Measurements from ENCODE around the gene NDUFB6. TPM values are rescaled to one million over a fixed set of nuclear protein-coding genes. Genes with fewer than 3 reads are reported as not detected.
"Not testable (repeated sequence)": the region's sequence is repeated elsewhere in the genome, so short reads cannot be mapped to it uniquely, and the experiment has no call there.

NDUFB6 gene
- polyA plus RNA-seq, 1 experiment = 65.3 TPM

- CTCF ChIA-PET = interaction anchor here (1.0 to 3.8 kb wide), 12 partner anchors 15 to 147 kb away, joined by 3 to 63 read pairs (median 6); partner anchors contain the start of gene NDUFB6
- Histone ChIP-seq H3K27ac (ENCODE audit: low read depth, low read length) (no peak overlapping the region), H3K27me3 (ENCODE audit: control insufficient read depth, insufficient read depth, low read length) (no peaks in the 10 kb centered on the region), H3K9me3 (ENCODE audit: control insufficient read depth, insufficient read depth, low read length) (peaks cover 4% of the 10 kb centered on the region; the same call in 1 of the 2 replicates), H3K4me3 (ENCODE audit: low read depth, low read length) (peak overlapping the region; percentile 84)
- POLR2A ChIA-PET = interaction anchor here (0.8 to 2.5 kb wide), 3 partner anchors 26 to 500 kb away, joined by 3 to 17 read pairs (median 8); partner anchors contain the start of genes DNAJA1, SMIM27 and TOPORS
- no peak for DNase-seq (ENCODE audit: low read depth, low spot score)
- TF ChIP-seq, protein P1, sequence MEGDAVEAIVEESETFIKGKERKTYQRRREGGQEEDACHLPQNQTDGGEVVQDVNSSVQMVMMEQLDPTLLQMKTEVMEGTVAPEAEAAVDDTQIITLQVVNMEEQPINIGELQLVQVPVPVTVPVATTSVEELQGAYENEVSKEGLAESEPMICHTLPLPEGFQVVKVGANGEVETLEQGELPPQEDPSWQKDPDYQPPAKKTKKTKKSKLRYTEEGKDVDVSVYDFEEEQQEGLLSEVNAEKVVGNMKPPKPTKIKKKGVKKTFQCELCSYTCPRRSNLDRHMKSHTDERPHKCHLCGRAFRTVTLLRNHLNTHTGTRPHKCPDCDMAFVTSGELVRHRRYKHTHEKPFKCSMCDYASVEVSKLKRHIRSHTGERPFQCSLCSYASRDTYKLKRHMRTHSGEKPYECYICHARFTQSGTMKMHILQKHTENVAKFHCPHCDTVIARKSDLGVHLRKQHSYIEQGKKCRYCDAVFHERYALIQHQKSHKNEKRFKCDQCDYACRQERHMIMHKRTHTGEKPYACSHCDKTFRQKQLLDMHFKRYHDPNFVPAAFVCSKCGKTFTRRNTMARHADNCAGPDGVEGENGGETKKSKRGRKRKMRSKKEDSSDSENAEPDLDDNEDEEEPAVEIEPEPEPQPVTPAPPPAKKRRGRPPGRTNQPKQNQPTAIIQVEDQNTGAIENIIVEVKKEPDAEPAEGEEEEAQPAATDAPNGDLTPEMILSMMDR (IDR thresholded peaks at IDR 0.05; ENCODE audit: low read depth, low read length) = no peak
These were observed 47.9 kb downstream of the NDUFB6 start for GRCh38 chr9:32524892-32525708.

GRCh38 chr9:32524558-32524891, 48.4 kb downstream of the NDUFB6 start:
- H3K27ac ChIP-seq (ENCODE audit: low read depth, low read length); POLR2A ChIA-PET: not testable (repeated sequence)
- H3K4me3 ChIP-seq (ENCODE audit: low read depth, low read length) = peak overlapping the region; percentile 84

DNA sequence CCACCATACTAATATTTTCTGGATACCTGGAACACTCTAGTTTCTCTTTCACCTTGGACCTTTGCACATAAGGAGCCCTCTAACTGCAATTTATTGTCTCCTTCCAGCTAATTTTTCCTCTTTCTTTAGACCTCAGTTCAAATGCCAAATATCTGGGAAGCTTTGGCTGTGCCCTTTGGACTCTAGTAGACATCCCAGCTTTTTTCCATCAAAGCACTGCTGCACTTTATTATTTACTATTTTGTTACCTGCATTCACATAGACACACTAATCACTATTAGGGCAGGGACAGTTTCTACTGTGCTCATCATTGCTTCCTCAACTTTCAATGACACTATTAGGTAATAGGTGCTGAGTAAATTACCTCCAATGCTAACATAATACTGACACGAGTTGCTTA, 49.0 kb downstream of the NDUFB6 start:
- H3K9me3 ChIP-seq (ENCODE audit: control insufficient read depth, insufficient read depth, low read length) = peaks cover 4% of the 10 kb centered on the region; the same call in 1 of the 2 replicates
- H3K27me3 ChIP-seq (ENCODE audit: control insufficient read depth, insufficient read depth, low read length) = no peaks in the 10 kb centered on the region
- no peak overlapping the region for H3K27ac ChIP-seq (ENCODE audit: low read depth, low read length)
- TF ChIP-seq, protein P1 (IDR thresholded peaks at IDR 0.05; ENCODE audit: low read depth, low read length) = no peak
- H3K4me3 ChIP-seq (ENCODE audit: low read depth, low read length) = no peak overlapping the region
- DNase-seq (ENCODE audit: low read depth, low spot score) = no peak
- ChIA-PET CTCF (interaction anchor here (1.4 kb wide), 1 partner anchor 57 kb away, joined by 3 read pairs; no protein-coding TSS in a partner anchor), POLR2A (no interaction called here)

More at GRCh38 chr9:32524558-32524891, 48.4 kb downstream of the NDUFB6 start:
- CTCF ChIA-PET = interaction anchor here (1.4 to 3.8 kb wide), 4 partner anchors 18 to 146 kb away, joined by 3 to 63 read pairs (median 8); no protein-coding TSS in a partner anchor
- not testable (repeated sequence) for H3K9me3 ChIP-seq (ENCODE audit: control insufficient read depth, insufficient read depth, low read length); DNase-seq (ENCODE audit: low read depth, low spot score); H3K27me3 ChIP-seq (ENCODE audit: control insufficient read depth, insufficient read depth, low read length)

DNA sequence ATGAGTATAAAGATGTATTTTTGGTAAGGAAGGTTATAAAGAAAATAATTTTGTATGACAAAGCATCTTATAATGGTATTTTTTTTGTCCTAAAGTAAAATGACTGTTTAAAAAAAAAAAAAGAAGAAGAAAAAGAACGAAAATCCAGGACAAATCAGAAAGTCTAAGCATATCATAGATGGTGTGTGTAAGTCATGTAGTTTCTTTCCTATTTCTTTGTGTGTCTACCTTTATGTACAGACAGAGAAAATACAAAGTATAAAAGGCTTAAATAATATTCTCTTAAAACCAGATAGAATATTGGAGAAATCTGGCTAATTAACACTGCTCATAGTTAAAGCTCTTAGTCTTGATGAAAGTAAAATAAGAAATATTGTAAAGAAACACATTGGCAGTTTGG, 54.7 kb downstream of the NDUFB6 start:
- Histone ChIP-seq H3K9me3 (ENCODE audit: control insufficient read depth, insufficient read depth, low read length) (peaks cover 4% of the 10 kb centered on the region), H3K4me3 (ENCODE audit: low read depth, low read length) (no peak overlapping the region), H3K27me3 (ENCODE audit: control insufficient read depth, insufficient read depth, low read length) (no peaks in the 10 kb centered on the region), H3K27ac (ENCODE audit: low read depth, low read length) (no peak overlapping the region)
- TF ChIP-seq, protein P1 (IDR thresholded peaks at IDR 0.05; ENCODE audit: low read depth, low read length) = no peak
- no peak for DNase-seq (ENCODE audit: low read depth, low spot score)
- ChIA-PET CTCF (no interaction called here), POLR2A (no interaction called here)

- Histone ChIP-seq H3K9me3 (ENCODE audit: control insufficient read depth, insufficient read depth, low read length) (peaks cover 4% of the 10 kb centered on the region), H3K27ac (ENCODE audit: low read depth, low read length) (no peak overlapping the region), H3K27me3 (ENCODE audit: control insufficient read depth, insufficient read depth, low read length) (no peaks in the 10 kb centered on the region), H3K4me3 (ENCODE audit: low read depth, low read length) (no peak overlapping the region)
- TF ChIP-seq, protein P1 (IDR thresholded peaks at IDR 0.05; ENCODE audit: low read depth, low read length) = no peak
- CTCF ChIA-PET = no interaction called here
- POLR2A ChIA-PET = no interaction called here
- DNase-seq (ENCODE audit: low read depth, low spot score) = no peak
These were observed 56.7 kb downstream of the NDUFB6 start for GRCh38 chr9:32516241-32516640.
